ENCODE measurements around the gene CELA2A.
"Not testable (repeated sequence)": the region's sequence is repeated elsewhere in the genome, so short reads cannot be mapped to it uniquely, and the experiment has no call there.

Gene CELA2A

GRCh38 chr1:15501208-15502032 is 44.9 kb downstream of the CELA2A start:
- DNase-seq (ENCODE audit: low read depth) = peak; percentile 19

- DNase-seq (ENCODE audit: low read depth) = no peak
Measured at GRCh38 chr1:15504436-15504835, 47.9 kb downstream of the CELA2A start.

GRCh38 chr1:15506831-15507230 is 50.3 kb downstream of the CELA2A start:
- DNase-seq (ENCODE audit: low read depth) = no peak

GRCh38 chr1:15507278-15507677 is 50.7 kb downstream of the CELA2A start:
- DNase-seq (ENCODE audit: low read depth) = no peak

GRCh38 chr1:15508700-15509487 is 52.4 kb downstream of the CELA2A start:
- no peak for DNase-seq (ENCODE audit: low read depth)

GRCh38 chr1:15509586-15509985 is 53.1 kb downstream of the CELA2A start:
- DNase-seq (ENCODE audit: low read depth) = no peak

GRCh38 chr1:15510611-15511405 is 54.3 kb downstream of the CELA2A start:
- no peak for DNase-seq (ENCODE audit: low read depth)

GRCh38 chr1:15513192-15513591 is 56.7 kb downstream of the CELA2A start:
- no peak for DNase-seq (ENCODE audit: low read depth)

GRCh38 chr1:15513919-15514318 is 57.4 kb downstream of the CELA2A start:
- DNase-seq (ENCODE audit: low read depth) = no peak

GRCh38 chr1:15514557-15514956 is 58.0 kb downstream of the CELA2A start:
- not testable (repeated sequence) for DNase-seq (ENCODE audit: low read depth)

- no peak for DNase-seq (ENCODE audit: low read depth)
Measured at GRCh38 chr1:15515022-15515663, 58.6 kb downstream of the CELA2A start.

GRCh38 chr1:15519625-15520024 is 63.1 kb downstream of the CELA2A start:
- no peak for DNase-seq (ENCODE audit: low read depth)

- DNase-seq (ENCODE audit: low read depth) = not testable (repeated sequence)
Measured at GRCh38 chr1:15521206-15521906, 64.8 kb downstream of the CELA2A start.
